ENCODE measurements around the gene SLITRK4. TPM values are rescaled to one million over a fixed set of nuclear protein-coding genes. Genes with fewer than 3 reads are reported as not detected.
A peak's percentile ranks its signal among the peaks of the same experiment; 100 is the strongest.

Gene SLITRK4
- total RNA-seq, 1 donor from 2014 or later, result 5.1 TPM

DNA sequence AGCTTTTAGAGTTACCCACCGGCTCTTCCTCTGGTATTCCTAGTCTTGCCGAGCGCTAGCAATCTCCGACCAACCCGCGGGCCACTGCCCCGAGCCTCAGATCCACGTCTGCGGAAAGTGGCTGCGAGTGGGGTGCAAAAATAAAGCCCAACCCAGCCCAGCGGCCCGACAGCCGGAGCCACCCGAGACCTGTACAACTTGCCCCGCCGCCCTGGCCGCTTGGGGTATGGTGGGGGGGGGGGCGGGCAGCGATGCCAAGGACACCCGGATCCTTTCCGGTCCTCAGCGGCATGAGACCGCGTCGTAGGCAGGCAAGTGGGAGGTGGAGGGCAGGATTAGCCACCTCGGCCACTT lies 1.6 kb downstream of the SLITRK4 start:
- no peak for DNase-seq (ENCODE audit: low read depth)
- no peaks in the 10 kb centered on the region for H3K36me3 ChIP-seq (ENCODE audit: control insufficient read depth, insufficient read depth, low read length)
- H3K27me3 ChIP-seq (ENCODE audit: control insufficient read depth, insufficient read depth, low read length), result no peaks in the 10 kb centered on the region
- H3K4me3 ChIP-seq (ENCODE audit: low read depth, low read length), result peak overlapping the region; percentile 61
- TF ChIP-seq, protein P1, sequence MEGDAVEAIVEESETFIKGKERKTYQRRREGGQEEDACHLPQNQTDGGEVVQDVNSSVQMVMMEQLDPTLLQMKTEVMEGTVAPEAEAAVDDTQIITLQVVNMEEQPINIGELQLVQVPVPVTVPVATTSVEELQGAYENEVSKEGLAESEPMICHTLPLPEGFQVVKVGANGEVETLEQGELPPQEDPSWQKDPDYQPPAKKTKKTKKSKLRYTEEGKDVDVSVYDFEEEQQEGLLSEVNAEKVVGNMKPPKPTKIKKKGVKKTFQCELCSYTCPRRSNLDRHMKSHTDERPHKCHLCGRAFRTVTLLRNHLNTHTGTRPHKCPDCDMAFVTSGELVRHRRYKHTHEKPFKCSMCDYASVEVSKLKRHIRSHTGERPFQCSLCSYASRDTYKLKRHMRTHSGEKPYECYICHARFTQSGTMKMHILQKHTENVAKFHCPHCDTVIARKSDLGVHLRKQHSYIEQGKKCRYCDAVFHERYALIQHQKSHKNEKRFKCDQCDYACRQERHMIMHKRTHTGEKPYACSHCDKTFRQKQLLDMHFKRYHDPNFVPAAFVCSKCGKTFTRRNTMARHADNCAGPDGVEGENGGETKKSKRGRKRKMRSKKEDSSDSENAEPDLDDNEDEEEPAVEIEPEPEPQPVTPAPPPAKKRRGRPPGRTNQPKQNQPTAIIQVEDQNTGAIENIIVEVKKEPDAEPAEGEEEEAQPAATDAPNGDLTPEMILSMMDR (IDR thresholded peaks at IDR 0.05; ENCODE audit: insufficient read depth, low read length, poor library complexity, severe bottlenecking), result no peak

DNA sequence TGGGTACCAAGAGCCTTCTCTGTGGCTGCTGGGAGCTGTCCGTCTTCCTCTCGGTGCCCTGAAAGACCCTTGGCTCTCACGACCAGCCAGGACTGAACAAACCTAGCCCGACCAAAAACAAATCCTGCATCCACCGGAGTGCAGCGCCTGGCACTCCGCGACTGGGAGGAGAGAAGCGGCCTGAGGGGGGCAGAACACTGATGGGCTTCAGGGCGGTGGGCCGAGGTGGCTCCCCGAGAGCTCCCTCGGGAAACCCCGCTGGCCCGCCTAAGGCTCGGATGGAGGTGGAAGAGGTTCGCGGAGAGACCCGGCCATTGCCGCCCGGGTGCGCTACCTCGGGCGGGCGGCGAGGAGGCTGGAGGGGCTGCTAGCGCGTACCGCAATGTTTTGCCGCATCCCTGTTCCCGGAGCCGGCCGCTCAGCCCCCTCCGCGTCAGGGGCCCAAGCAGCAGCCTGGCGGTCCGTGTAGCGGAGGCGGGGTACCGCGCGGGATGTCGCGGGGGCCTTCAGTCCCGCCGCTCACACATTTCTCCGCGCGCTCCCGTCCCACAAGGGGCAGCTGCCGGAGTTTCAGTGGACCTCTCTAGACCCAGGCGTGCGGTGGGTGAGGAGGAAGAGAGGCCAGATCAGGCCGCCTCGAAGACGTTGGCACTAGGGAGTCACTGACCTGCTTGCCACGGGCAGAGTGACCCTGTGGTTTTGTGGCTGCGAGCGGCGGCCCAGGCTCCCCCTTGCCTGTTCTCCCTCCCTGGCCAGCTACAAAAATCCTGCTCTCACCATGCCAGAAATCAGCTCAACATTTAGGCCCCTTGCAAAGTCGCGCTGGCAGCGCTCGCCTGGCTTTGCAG lies 2.2 kb downstream of the SLITRK4 start:
- DNase-seq (ENCODE audit: low read depth), result no peak
- TF ChIP-seq, protein P1 (IDR thresholded peaks at IDR 0.05; ENCODE audit: insufficient read depth, low read length, poor library complexity, severe bottlenecking), result peak; percentile 6
- H3K4me3 ChIP-seq (ENCODE audit: low read depth, low read length), result peak overlapping the region; percentile 61

DNA sequence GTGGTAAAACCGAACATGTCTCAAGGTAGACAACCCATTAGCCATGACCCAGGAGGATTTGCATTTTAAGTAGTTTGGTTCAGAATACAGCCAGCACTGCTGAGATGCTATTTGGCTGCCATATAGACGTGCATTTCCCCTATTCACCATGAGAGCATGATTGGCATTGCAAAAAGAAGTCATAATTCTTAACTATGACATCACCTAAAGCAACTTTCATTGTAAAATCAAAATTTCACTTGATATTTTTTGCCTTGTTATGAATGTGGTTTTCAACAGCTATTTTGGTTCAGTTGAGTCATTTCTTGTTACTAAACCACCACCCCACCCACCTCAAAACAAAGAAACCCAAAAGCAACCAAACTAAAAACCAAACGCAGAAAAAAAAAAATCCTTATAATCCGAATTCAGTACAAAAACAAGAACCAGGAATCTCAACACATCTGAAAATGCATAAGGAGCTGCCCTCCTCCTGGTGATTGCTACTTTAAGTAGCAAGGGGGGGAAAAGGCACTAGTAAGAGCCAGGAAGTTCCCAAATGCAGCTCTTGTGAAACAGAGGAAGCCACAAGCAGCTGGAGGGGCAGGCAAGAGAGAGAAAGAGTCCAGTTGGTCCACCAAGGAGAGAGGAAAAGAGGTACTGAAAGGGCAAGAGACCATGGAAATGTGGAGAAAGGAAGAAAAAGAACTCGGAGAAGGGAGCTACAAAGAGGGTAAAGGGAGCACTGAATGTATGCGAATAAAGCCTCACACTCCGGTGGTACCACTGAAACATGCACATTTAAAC lies 3.1 kb downstream of the SLITRK4 start:
- Histone ChIP-seq H3K27me3 (ENCODE audit: control insufficient read depth, insufficient read depth, low read length) (no peaks in the 10 kb centered on the region), H3K4me3 (ENCODE audit: low read depth, low read length) (peak overlapping the region; percentile 61), H3K36me3 (ENCODE audit: control insufficient read depth, insufficient read depth, low read length) (no peaks in the 10 kb centered on the region)
- DNase-seq (ENCODE audit: low read depth), result no peak
- TF ChIP-seq, protein P1 (IDR thresholded peaks at IDR 0.05; ENCODE audit: insufficient read depth, low read length, poor library complexity, severe bottlenecking), result no peak

More for the DNA sequence above, 2.2 kb downstream of the SLITRK4 start:
- Histone ChIP-seq H3K36me3 (ENCODE audit: control insufficient read depth, insufficient read depth, low read length) (no peaks in the 10 kb centered on the region), H3K27me3 (ENCODE audit: control insufficient read depth, insufficient read depth, low read length) (no peaks in the 10 kb centered on the region)

DNA sequence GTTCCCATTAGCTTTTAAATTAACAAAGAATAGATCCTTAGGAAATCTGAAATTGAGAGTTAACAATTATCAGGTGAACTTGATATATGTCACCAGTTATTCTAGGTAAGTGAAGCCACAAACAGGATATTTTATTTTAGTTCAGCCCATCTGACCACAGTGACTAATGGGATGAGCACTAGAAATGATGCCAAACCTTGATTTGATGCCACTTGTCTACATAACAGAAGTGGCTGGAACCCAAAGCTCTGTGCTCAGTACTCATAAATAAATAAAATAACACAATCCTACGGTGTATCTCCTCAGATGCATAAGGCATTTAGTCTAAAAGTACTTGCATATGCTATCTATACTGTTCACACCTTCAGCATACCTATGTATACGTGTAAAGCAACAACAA lies 12.2 kb downstream of the SLITRK4 start:
- no peak for DNase-seq (ENCODE audit: low read depth)
- Histone ChIP-seq H3K4me3 (ENCODE audit: low read depth, low read length) (no peak overlapping the region), H3K27me3 (ENCODE audit: control insufficient read depth, insufficient read depth, low read length) (no peaks in the 10 kb centered on the region), H3K36me3 (ENCODE audit: control insufficient read depth, insufficient read depth, low read length) (no peaks in the 10 kb centered on the region)
- TF ChIP-seq, protein P1 (IDR thresholded peaks at IDR 0.05; ENCODE audit: insufficient read depth, low read length, poor library complexity, severe bottlenecking), result no peak

DNA sequence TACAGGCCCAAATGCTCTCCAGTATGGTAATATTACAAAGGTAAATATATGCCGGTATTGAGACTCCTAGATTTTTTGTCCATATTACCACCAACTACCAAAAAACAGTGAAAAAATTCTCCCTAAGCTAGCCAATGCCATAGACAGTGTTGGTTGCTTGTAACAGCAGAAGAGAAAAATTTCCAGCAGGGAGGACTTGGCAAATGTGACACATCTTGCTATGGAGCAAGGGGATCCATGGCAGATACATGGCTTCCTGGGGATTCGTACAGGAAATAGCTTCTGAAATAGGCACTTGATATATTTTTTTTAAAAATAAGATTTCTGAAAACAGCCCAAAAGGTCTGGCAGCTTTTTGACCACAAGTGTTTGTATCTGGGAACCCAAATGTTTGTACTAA lies 14.6 kb downstream of the SLITRK4 start:
- H3K27me3 ChIP-seq (ENCODE audit: control insufficient read depth, insufficient read depth, low read length), result no peaks in the 10 kb centered on the region
- no peaks in the 10 kb centered on the region for H3K36me3 ChIP-seq (ENCODE audit: control insufficient read depth, insufficient read depth, low read length)
- no peak overlapping the region for H3K4me3 ChIP-seq (ENCODE audit: low read depth, low read length)
- no peak for DNase-seq (ENCODE audit: low read depth)
- TF ChIP-seq, protein P1 (IDR thresholded peaks at IDR 0.05; ENCODE audit: insufficient read depth, low read length, poor library complexity, severe bottlenecking), result no peak

All from kidney epithelial cell (primary cell).